ENCODE results near the gene SNX14. TPM values are rescaled to one million over a fixed set of nuclear protein-coding genes. Genes with fewer than 3 reads are reported as not detected.

The SNX14 gene
- total RNA-seq, 1 donor from 2014 or later = 108 TPM

DNA sequence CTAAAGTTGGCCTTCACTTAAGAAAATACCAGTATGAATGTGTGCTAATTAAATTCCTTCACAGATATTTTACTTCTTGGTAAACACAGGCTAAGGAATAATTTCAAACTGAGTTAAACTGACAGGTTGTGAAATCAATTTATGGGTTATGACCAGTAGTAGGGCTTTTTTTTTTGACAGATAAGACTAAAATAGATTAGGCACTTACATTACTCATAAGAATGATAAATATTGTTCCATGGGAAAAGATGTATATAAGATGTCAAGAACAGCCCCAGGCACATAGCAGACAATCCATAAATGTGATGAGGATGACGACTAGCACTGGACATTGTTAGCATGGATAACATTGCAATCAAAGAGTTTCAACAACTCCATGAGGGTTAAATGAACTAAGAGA, 120.9 kb downstream of the SNX14 start:
- DNase-seq (ENCODE audit: low read depth) = no peak
- no peak overlapping the region for H3K4me3 ChIP-seq (ENCODE audit: low read depth, low read length)
- TF ChIP-seq CTCF (conservative IDR thresholded peaks at IDR 0.05; ENCODE audit: low read depth, low read length) = no peak

DNA sequence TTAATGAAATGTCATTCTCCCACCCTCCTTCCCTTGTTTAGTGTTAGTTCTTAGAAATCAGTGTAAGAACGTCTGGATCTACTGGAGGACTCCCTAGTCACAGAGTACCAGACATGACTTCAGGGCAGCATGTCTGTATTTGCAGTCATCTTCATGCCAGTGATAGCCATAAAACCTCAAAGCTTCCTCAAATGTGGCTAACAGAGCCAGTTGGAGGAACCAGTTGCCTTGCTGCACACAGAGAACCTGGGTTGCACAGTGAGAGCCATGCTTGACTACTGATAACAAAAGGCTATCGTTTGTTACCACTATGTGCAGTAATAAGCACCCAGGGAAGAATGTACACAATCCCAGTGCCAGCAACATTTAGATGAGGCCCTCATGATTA, 123.6 kb downstream of the SNX14 start:
- H3K4me3 ChIP-seq (ENCODE audit: low read depth, low read length) = no peak overlapping the region
- TF ChIP-seq CTCF (conservative IDR thresholded peaks at IDR 0.05; ENCODE audit: low read depth, low read length) = no peak
- no peak for DNase-seq (ENCODE audit: low read depth)

DNA sequence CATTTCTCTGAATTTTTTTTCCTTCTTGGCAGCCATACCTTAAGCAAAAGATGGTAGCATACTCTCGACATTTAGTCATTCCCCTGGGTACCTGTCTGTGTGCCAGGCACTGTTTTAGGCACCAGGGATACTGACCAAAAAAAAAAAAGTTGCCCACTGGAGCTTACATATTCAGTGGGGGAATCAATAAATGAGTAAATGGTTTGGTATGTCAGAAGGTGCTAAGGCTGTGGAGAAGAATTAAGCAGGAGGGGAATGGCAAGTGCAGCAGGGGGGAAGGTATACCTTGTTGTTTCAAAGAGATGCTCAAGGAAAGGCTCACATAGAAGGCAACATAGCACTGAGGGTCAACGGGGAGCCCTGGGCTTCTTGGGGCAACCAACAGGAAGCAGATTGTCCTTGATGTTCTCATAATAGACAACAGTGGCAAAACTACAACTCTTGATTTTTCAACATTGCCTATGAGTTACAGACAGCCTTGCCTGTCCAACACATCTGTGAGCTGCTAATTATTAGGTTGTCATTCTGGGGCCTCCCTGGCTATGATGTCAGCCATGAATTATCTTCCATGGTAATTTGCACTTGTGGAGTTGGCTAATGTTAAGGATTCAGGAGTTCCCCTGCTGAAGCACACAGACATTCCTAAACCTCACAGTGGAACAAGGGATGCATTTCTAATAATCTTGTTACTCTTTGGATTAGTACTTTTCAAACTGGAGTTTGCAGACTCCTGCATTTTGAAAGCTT, 124.2 kb downstream of the SNX14 start:
- no peak overlapping the region for H3K4me3 ChIP-seq (ENCODE audit: low read depth, low read length)
- DNase-seq (ENCODE audit: low read depth) = no peak
- no peak for TF ChIP-seq CTCF (conservative IDR thresholded peaks at IDR 0.05; ENCODE audit: low read depth, low read length)

DNA sequence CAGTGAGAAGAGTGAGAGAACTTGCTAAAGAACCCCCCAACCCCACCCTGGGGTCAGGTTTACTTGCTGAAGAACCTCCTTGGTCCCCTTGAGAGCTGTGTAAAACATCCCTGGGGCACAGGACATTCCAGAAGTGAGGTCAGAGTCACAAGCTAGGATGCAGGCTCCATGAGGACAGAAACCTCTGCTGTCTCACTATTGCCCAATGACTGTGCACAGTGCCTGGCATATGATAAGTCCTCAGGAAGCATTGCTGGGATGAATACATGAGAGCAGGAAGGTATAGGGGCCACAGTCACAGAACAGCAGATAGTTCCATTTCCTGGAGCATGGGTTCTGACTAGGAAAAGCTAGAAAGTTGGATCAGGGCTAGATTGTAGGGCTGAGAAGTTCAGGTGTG, 125.3 kb downstream of the SNX14 start:
- no peak for TF ChIP-seq CTCF (conservative IDR thresholded peaks at IDR 0.05; ENCODE audit: low read depth, low read length)
- no peak for DNase-seq (ENCODE audit: low read depth)
- H3K4me3 ChIP-seq (ENCODE audit: low read depth, low read length) = no peak overlapping the region

- no peak overlapping the region for H3K4me3 ChIP-seq (ENCODE audit: low read depth, low read length)
- TF ChIP-seq CTCF (conservative IDR thresholded peaks at IDR 0.05; ENCODE audit: low read depth, low read length) = no peak
- no peak for DNase-seq (ENCODE audit: low read depth)
These were observed 127.9 kb downstream of the SNX14 start for GRCh38 chr6:85465762-85466161.

- TF ChIP-seq CTCF (conservative IDR thresholded peaks at IDR 0.05; ENCODE audit: low read depth, low read length) = no peak
- no peak for DNase-seq (ENCODE audit: low read depth)
- H3K4me3 ChIP-seq (ENCODE audit: low read depth, low read length) = no peak overlapping the region
These were observed 128.9 kb downstream of the SNX14 start for GRCh38 chr6:85464722-85465150.

- DNase-seq (ENCODE audit: low read depth) = peak; percentile 87
- H3K4me3 ChIP-seq (ENCODE audit: low read depth, low read length) = no peak overlapping the region
These were observed 129.4 kb downstream of the SNX14 start for GRCh38 chr6:85464260-85464644.

More at GRCh38 chr6:85464260-85464644, 129.4 kb downstream of the SNX14 start:
- TF ChIP-seq CTCF (conservative IDR thresholded peaks at IDR 0.05; ENCODE audit: low read depth, low read length) = no peak
